Uterus (tissue), 2 donors: Measurements from ENCODE around the gene PTGS1.

Source experiments
- POLR2A ChIP-seq, 2 donors: fragments of 450-650 bp; IDR thresholded peaks; one replicate each; pipeline ENCODE4 v1.6.1; 2016; ENCODE audit warnings: antibody characterized with exemption in 2 of 2, mild to moderate bottlenecking in 1 of 2, moderate library complexity in 1 of 2
- TF ChIP-seq, protein P1 (sequence below), 4 experiments: fragments of 200-600 bp in 2 of 4; fragments of 450-650 bp in 2 of 4; sonication (generic) in 2 of 4; IDR thresholded peaks; one replicate each; pipeline ENCODE4 v1.5.1; 2016 to 2019; ENCODE audit warnings: antibody characterized with exemption in 4 of 4, mild to moderate bottlenecking in 2 of 4, moderate library complexity in 1 of 4

DNA sequence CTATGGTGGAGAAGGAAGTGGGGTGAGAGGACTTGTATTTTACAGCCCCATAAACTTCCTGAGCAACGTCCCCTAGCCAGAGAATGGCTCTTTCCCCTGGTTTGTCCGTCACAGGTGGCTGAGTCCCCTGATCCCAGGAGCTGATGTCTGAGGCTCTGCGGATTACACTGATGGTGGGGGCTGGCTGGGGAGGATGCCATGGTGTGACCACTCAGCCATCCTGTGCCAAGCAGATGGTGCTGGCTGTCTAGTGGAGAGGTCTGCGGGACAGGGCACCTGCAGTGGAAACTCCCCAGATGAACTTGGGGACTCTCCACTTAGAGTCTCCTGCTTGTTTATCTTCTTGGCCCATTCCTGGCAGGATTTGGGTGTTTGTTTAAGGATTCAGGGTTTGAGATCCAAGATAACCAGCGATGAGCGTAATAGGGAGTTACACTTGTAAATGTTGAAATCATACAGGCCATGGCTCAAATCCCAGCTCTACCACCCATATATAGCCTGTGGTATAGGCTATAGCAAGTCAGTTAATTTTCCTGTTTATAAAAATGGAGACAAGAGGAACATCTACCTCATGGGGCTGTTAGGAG, 4.7 kb upstream of the PTGS1 start:
- TF ChIP-seq, protein P1, sequence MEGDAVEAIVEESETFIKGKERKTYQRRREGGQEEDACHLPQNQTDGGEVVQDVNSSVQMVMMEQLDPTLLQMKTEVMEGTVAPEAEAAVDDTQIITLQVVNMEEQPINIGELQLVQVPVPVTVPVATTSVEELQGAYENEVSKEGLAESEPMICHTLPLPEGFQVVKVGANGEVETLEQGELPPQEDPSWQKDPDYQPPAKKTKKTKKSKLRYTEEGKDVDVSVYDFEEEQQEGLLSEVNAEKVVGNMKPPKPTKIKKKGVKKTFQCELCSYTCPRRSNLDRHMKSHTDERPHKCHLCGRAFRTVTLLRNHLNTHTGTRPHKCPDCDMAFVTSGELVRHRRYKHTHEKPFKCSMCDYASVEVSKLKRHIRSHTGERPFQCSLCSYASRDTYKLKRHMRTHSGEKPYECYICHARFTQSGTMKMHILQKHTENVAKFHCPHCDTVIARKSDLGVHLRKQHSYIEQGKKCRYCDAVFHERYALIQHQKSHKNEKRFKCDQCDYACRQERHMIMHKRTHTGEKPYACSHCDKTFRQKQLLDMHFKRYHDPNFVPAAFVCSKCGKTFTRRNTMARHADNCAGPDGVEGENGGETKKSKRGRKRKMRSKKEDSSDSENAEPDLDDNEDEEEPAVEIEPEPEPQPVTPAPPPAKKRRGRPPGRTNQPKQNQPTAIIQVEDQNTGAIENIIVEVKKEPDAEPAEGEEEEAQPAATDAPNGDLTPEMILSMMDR (IDR thresholded peaks at IDR 0.05) = no peak
- no peak for TF ChIP-seq POLR2A (IDR thresholded peaks at IDR 0.05)
